MCF 10A (cell line): ENCODE results near the gene KIF26A. TPM values are rescaled to one million over a fixed set of nuclear protein-coding genes. Genes with fewer than 3 reads are reported as not detected.

ENCODE experiments used
- BruUV-seq: library from RNA; stranded (reverse); fragments of 400-500 nt; replicated peaks from 2 replicates; lab custom pipeline; 2021; lab: Mats Ljungman, UMichigan
- CTCF ChIA-PET: fragments of 300-600 bp; sonication (Branson Sonifier 250); formaldehyde crosslinking; extraction: SDS; loops from one replicate; lab custom pipeline; 2021; ENCODE audit warnings: antibody characterized with exemption, inconsistent platforms; lab: Yijun Ruan, JAX
- POLR2A ChIA-PET: fragments of 300-600, 350-650 bp; sonication (Branson Sonifier 250); formaldehyde crosslinking; extraction: SDS; loops from one replicate; lab custom pipeline; 2020; ENCODE audit warnings: antibody characterized with exemption, inconsistent platforms; lab: Yijun Ruan, JAX
- DNase-seq: peaks from one replicate; pipeline ENCODE4 v3.0.0-alpha.2; 2018; ENCODE audit not compliant: unreplicated experiment
- H3K27ac Mint-ChIP-seq: one replicate; pipeline ENCODE4 v1.8.0; 2022; ENCODE audit warnings: mild to moderate bottlenecking, low read depth, mixed read lengths; ENCODE audit not compliant: unreplicated experiment
- H3K27me3 Mint-ChIP-seq: one replicate; pipeline ENCODE4 v1.8.0; 2022; ENCODE audit warnings: mixed read lengths; ENCODE audit not compliant: insufficient read depth, unreplicated experiment
- H3K36me3 Mint-ChIP-seq: one replicate; pipeline ENCODE4 v1.8.0; 2022; ENCODE audit warnings: mild to moderate bottlenecking, moderate library complexity, mixed read lengths; ENCODE audit not compliant: insufficient read depth, unreplicated experiment
- H3K4me1 Mint-ChIP-seq: one replicate; pipeline ENCODE4 v1.8.0; 2022; ENCODE audit warnings: mixed read lengths; ENCODE audit not compliant: insufficient read depth, unreplicated experiment
- H3K4me3 Mint-ChIP-seq: one replicate; pipeline ENCODE4 v1.8.0; 2022; ENCODE audit warnings: mild to moderate bottlenecking, moderate library complexity, mixed read lengths; ENCODE audit not compliant: unreplicated experiment
- H3K9me3 Mint-ChIP-seq: one replicate; pipeline ENCODE4 v1.8.0; 2022; ENCODE audit warnings: mixed read lengths; ENCODE audit not compliant: unreplicated experiment
- CTCF ChIP-seq: fragments of 200-600 bp; IDR thresholded peaks from one replicate; pipeline ENCODE4 v1.8.0; 2022; ENCODE audit warnings: antibody characterized with exemption, mild to moderate bottlenecking; ENCODE audit not compliant: unreplicated experiment
- intact Hi-C: fragments of 100-400 bp; cut with micrococcal nuclease; formaldehyde crosslinking; loops from 2 replicates; pipeline ENCODE4 v1.14.1; 2022
- total RNA-seq: library from RNA; stranded (reverse); gene quantifications from 2 replicates; pipeline ENCODE4 v1.2.3, GENCODE V29; 2022

The KIF26A gene
- total RNA-seq, 1 experiment from 2014 or later = 0.26 TPM

GRCh38 chr14:104113631-104114420 lies 24.6 kb upstream of the KIF26A start:
- no peak for TF ChIP-seq CTCF
- Mint-ChIP-seq H3K36me3 (no peaks in the 10 kb centered on the region), H3K4me3 (no peak overlapping the region), H3K27ac (no peak overlapping the region), H3K27me3 (no peaks in the 10 kb centered on the region), H3K9me3 (no peaks in the 10 kb centered on the region), H3K4me1 (no peaks in the 10 kb centered on the region)
- ChIA-PET CTCF (interaction anchor here (0.6 to 2.3 kb wide), 4 partner anchors 10 to 18 kb away, joined by 3 to 5 read pairs (median 3); no protein-coding TSS in a partner anchor), POLR2A (interaction anchor here (0.6 kb wide), 1 partner anchor 64 kb away, joined by 3 read pairs; no protein-coding TSS in a partner anchor)
- intact Hi-C loops = no loop called here
- DNase-seq = no peak
- BruUV-seq = no TSS peak

GRCh38 chr14:104114421-104115130 lies 23.8 kb upstream of the KIF26A start:
- Mint-ChIP-seq H3K27me3 (no peaks in the 10 kb centered on the region), H3K4me1 (no peaks in the 10 kb centered on the region), H3K9me3 (no peaks in the 10 kb centered on the region), H3K27ac (peak overlapping the region; percentile 51), H3K4me3 (no peak overlapping the region), H3K36me3 (no peaks in the 10 kb centered on the region)
- ChIA-PET CTCF (interaction anchor here (0.6 to 2.3 kb wide), 5 partner anchors 10 to 20 kb away, joined by 3 to 7 read pairs (median 3); no protein-coding TSS in a partner anchor), POLR2A (interaction anchor here (0.6 kb wide), 1 partner anchor 65 kb away, joined by 3 read pairs; no protein-coding TSS in a partner anchor)
- no TSS peak for BruUV-seq
- intact Hi-C loops = no loop called here
- no peak for DNase-seq
- TF ChIP-seq CTCF = no peak

- no peak for DNase-seq
- ChIA-PET CTCF (interaction anchor here (1.0 to 2.3 kb wide), 3 partner anchors 10 to 21 kb away, joined by 3 to 7 read pairs (median 5); no protein-coding TSS in a partner anchor), POLR2A (no interaction called here)
- Mint-ChIP-seq H3K27me3 (no peaks in the 10 kb centered on the region), H3K4me3 (peak overlapping the region; percentile 21), H3K36me3 (no peaks in the 10 kb centered on the region), H3K4me1 (no peaks in the 10 kb centered on the region), H3K27ac (peak overlapping the region; percentile 51), H3K9me3 (no peaks in the 10 kb centered on the region)
- intact Hi-C loops = no loop called here
- no TSS peak for BruUV-seq
- no peak for TF ChIP-seq CTCF
Measured at GRCh38 chr14:104115131-104115600, 23.2 kb upstream of the KIF26A start.
